Measurements from ENCODE around the gene RPS6KA5.
"Not testable (repeated sequence)": the region's sequence is repeated elsewhere in the genome, so short reads cannot be mapped to it uniquely, and the experiment has no call there.

The RPS6KA5 gene

GRCh38 chr14:90844321-90844720 lies 216.1 kb downstream of the RPS6KA5 start:
- no peak for DNase-seq (ENCODE audit: low read depth)
- TF ChIP-seq, protein P1, sequence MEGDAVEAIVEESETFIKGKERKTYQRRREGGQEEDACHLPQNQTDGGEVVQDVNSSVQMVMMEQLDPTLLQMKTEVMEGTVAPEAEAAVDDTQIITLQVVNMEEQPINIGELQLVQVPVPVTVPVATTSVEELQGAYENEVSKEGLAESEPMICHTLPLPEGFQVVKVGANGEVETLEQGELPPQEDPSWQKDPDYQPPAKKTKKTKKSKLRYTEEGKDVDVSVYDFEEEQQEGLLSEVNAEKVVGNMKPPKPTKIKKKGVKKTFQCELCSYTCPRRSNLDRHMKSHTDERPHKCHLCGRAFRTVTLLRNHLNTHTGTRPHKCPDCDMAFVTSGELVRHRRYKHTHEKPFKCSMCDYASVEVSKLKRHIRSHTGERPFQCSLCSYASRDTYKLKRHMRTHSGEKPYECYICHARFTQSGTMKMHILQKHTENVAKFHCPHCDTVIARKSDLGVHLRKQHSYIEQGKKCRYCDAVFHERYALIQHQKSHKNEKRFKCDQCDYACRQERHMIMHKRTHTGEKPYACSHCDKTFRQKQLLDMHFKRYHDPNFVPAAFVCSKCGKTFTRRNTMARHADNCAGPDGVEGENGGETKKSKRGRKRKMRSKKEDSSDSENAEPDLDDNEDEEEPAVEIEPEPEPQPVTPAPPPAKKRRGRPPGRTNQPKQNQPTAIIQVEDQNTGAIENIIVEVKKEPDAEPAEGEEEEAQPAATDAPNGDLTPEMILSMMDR (IDR thresholded peaks at IDR 0.05; ENCODE audit: insufficient read depth, low read depth, low read length, missing control alignments) = no peak

GRCh38 chr14:90842726-90843125 lies 217.7 kb downstream of the RPS6KA5 start:
- no peak for DNase-seq (ENCODE audit: low read depth)
- H3K4me3 ChIP-seq (ENCODE audit: low read depth, low read length) = no peak overlapping the region
- TF ChIP-seq, protein P1 (IDR thresholded peaks at IDR 0.05; ENCODE audit: insufficient read depth, low read depth, low read length, missing control alignments) = no peak

More at GRCh38 chr14:90844321-90844720, 216.1 kb downstream of the RPS6KA5 start:
- H3K4me3 ChIP-seq (ENCODE audit: low read depth, low read length) = no peak overlapping the region

- H3K4me3 ChIP-seq (ENCODE audit: low read depth, low read length) = not testable (repeated sequence)
Measured at GRCh38 chr14:90840667-90841066, 219.8 kb downstream of the RPS6KA5 start.

DNA sequence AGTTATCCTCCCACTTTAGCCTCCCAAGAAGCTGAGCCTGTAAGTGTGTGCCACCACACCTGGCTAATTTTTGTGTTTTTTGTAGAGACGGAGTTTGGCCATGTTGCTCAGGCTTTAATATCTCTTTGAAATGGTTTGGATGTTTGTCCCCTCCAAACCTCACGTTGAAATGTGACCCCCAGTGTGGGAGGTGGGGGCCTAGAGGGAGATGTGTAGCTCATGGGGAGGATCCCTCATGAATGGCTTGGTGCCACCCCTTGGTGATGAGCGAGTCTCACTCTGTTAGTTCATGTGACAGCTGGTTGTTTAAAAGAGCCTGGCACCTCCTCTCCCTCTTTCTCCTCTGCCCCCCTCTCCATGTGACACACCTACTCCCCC lies 220.6 kb downstream of the RPS6KA5 start:
- no peak for DNase-seq (ENCODE audit: low read depth)
- TF ChIP-seq, protein P1 (IDR thresholded peaks at IDR 0.05; ENCODE audit: insufficient read depth, low read depth, low read length, missing control alignments) = no peak
- H3K4me3 ChIP-seq (ENCODE audit: low read depth, low read length) = no peak overlapping the region

More at GRCh38 chr14:90840667-90841066, 219.8 kb downstream of the RPS6KA5 start:
- DNase-seq (ENCODE audit: low read depth) = not testable (repeated sequence)

GRCh38 chr14:90839024-90839888 lies 221.2 kb downstream of the RPS6KA5 start:
- TF ChIP-seq, protein P1 (IDR thresholded peaks at IDR 0.05; ENCODE audit: insufficient read depth, low read depth, low read length, missing control alignments) = no peak
- no peak for DNase-seq (ENCODE audit: low read depth)

DNA sequence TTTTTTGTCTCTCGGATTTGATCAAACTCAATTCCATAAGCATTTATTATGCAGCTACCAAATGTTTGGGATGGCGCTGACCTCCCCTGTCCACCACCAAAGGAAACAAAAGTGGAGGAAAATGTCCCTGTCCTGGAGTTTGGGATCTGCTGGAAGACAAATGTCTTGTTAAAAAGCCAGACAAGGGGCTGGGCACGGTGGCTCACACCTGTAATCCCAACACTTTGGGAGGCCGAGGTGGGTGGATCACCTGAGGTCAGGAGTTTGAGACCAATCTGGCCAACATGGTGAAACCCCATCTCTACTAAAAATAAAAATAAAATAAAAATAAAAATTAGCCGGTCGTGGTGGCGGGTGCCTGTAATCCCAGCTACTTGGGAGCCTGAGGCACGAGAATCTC lies 221.9 kb downstream of the RPS6KA5 start:
- H3K4me3 ChIP-seq (ENCODE audit: low read depth, low read length); DNase-seq (ENCODE audit: low read depth): not testable (repeated sequence)

More at GRCh38 chr14:90839024-90839888, 221.2 kb downstream of the RPS6KA5 start:
- H3K4me3 ChIP-seq (ENCODE audit: low read depth, low read length) = no peak overlapping the region

DNA sequence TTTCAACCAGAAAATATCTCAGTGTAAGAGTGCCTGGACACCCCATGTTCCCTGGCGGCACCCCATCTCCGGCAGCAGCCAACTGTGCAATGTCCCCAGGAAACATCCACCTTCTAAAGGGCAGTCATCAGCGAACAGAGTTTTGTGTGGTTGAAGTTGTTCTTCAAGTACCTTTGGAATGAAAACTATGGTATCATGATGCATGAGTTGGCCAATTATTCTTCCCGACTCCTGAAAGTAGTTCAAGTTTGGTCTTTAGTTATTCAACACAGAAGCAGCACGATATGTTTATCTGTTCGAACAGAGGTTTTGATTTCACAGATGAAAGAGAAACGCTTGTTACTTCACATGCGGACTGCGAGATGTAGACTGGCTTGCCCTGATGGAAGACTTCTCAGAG lies 223.1 kb downstream of the RPS6KA5 start:
- TF ChIP-seq, protein P1 (IDR thresholded peaks at IDR 0.05; ENCODE audit: insufficient read depth, low read depth, low read length, missing control alignments) = no peak
- no peak for DNase-seq (ENCODE audit: low read depth)
- no peak overlapping the region for H3K4me3 ChIP-seq (ENCODE audit: low read depth, low read length)

- no peak for DNase-seq (ENCODE audit: low read depth)
- TF ChIP-seq, protein P1 (IDR thresholded peaks at IDR 0.05; ENCODE audit: insufficient read depth, low read depth, low read length, missing control alignments) = no peak
- H3K4me3 ChIP-seq (ENCODE audit: low read depth, low read length) = no peak overlapping the region
Measured at GRCh38 chr14:90836692-90837063, 223.8 kb downstream of the RPS6KA5 start.
